UCSD-AML1 (cell line): ENCODE results near the gene PDIA6.
"Not testable (repeated sequence)": the region's sequence is repeated elsewhere in the genome, so short reads cannot be mapped to it uniquely, and the experiment has no call there.

Experiments used
- DNase-seq: peaks from one replicate; lab custom pipeline; 2025; ENCODE audit not compliant: unreplicated experiment; lab: John Stamatoyannopoulos, UW

PDIA6 gene

DNA sequence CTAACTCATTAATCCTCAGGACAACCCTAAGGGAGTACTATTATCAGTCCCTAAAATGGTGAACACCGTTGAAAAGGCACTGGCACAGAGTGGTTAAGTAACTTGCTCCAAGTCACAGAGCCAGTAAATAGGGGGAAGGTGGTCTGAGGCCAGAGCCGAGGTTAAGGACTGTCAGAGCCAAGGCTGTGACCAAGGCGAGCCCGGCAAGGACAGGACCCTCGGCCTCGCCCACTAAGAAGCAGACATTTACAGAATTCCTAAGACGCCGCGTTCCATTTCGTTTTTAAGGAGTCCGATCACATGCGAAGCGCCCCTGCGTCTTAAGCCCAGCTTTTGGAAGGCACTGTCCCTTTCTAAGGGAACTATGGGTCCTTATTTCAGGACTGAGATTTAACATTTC is 1.1 kb downstream of the PDIA6 start:
- no peak for DNase-seq

DNA sequence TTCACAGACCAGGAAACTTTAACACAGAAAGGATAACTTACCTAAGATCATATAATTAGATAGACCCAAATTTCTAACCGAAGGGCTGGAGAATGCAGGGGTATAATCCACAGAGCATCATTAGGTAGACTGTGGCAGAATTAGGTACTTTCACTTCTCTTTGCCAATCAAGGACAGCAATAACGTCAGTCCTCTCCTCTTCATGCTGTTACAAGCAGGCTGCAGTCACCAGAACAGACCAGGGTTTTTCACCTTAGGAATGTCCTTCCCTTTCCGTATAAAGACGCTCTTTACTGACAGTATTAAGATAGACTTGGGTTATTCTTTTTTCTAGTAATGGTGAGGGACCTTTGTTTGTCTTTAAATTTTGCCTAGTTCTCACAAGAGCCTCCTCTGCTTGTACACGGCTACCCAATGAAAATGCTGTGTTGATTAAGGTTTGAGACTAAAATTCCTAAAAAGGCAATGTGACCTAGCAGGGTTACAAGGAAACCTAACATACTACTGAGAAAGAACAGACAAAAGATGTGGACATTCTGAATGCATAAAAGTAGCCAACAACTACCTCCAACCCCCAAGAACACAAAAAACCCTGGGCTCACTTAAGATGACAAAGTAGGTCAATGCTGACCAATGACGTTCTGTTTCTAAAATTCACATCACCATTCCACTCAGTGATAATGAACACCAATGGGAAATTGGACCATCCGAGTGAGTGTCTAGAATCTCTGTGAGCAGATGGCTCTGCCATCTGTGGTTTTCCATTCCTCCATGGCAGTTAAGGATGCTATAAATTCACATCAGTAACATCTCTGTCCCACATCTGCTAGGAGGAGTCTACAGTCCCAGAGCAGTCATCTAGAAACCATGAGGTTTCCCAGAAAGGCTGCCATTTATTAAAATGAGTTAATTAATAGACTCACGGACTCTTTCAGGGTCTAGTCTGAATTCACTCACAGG is 2.1 kb downstream of the PDIA6 start:
- DNase-seq: no peak

GRCh38 chr2:10806543-10806942 is 6.0 kb downstream of the PDIA6 start:
- DNase-seq: no peak

DNA sequence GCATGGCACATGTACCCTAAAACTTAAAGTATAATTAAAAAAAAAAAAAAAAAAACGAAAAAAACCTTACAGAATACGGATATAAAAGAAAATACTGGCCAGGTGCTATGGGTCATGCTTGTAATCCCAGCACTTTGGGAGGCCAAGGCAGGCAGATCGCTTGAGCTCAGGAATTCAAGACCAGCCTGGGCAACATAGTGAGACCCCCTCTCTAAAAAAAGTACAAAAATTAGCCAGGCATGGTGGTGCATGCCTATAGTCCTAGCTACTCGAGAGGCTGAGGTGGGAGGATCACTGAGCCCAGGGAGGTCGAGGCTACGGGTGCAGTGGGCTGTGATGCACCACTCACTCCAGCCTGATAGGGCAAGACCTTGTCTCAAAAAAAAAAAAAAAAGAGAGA is 6.6 kb downstream of the PDIA6 start:
- DNase-seq: not testable (repeated sequence)

DNA sequence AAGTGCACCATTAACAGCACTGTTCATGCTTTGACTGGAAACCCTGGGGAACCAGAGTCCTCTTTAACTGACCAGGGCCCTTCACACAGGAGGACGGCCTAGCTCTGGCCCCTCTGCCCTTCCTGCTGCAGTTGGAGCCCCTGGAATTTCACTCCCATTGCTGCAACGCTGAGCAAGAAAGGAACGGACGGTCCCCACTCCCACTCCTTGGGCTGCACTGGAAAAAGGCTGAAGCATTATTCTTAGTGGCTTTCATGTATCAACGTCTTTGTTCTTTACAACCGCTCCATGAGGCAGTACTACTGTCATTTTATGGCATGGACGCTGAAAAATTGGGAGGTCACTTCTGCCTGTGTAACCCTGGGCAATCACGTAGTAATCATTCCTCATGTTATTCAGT is 9.9 kb downstream of the PDIA6 start:
- DNase-seq: no peak

DNA sequence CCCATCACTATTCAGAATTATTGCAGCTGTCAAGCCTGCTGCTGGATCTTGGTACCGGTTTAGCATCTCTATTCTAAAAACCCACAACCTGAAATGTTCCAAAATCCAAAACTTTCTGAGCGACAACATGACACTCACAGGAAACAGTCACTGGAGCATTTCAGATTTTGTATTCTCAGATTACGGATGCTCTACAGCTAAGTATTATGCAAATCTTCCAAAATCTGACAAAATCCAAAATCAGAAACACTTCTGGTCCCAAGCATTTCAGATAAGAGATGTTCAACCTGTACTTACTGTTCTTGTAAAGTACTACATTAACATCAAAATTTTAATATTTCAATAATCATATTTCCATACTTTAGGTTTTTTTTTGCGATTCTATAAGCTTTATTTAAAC is 12.4 kb downstream of the PDIA6 start:
- no peak for DNase-seq

DNA sequence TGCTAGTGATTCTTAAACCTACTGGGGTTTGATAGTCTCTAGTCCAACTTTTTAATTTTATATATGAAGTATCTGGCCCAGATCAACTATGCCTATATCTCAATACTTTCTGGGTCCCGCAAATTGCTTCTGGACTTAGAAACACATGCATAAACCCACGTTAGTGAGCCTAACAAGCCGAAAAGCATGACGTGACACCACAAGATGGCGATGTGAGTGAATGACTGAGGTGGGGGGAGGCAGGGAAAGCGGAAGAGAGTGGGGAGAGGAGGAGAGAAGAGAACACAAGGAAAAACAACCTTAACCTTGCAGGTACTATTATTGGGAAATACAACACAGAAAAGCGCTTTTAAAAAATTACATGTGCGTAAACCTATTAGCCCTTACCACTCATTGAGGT is 13.8 kb downstream of the PDIA6 start:
- DNase-seq: no peak

DNA sequence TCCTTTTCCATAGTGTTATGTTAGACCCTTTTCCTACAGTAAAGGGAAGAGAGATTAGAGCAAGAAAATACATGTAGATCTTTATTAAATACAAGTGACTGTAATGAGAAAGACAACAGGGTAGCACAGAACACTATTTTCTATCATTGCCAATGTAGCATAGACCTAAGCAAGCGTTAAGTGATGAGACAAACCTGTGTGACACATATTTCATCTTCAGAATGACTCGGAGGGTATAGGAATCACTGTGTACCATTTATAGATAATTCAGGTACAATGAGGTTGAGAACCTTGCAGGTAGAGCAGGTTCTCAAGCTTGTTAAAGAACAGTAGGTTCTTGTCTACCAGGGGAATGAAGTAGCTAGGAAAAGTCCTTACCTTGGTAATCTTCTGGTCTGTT is 15.9 kb downstream of the PDIA6 start:
- DNase-seq: no peak

- no peak for DNase-seq
Measured at GRCh38 chr2:10795508-10796046, 17.0 kb downstream of the PDIA6 start.

GRCh38 chr2:10794876-10795275 is 17.7 kb downstream of the PDIA6 start:
- DNase-seq: no peak

GRCh38 chr2:10793816-10794215 is 18.8 kb downstream of the PDIA6 start:
- no peak for DNase-seq

DNA sequence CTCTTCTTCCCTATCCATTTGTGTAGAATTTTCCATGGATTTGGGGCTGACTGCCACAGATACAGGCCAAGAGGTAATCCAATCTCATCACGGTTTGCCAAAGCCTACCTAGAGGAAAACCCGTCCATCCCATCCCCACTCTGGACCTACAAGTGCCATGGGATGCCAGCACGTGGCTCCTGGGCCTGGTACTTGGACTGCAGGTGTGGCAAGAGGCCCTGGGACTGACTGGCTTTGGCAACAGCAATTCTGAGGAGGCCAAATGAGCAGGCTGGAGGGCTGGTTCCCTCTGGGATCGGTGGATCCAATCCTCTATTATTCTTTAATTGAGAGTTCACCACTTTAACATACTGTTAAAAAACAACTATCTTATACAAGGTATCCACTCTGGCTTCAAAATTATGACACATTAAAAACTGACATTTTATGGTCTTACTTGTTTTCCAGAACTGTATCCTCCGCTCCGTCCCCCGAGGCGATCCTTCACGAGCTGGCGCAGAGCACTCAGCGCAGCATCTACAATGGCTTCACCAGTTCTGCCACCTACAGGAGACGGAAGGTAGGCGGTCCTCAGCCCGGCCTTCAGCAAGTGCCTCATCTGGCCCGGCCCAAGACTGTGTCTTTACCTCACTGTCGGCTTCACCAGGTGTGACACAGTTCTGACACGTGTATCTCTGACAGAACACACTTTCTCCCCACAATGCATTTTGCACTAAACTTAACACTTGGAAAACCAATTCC is 19.8 kb downstream of the PDIA6 start:
- DNase-seq: no peak

DNA sequence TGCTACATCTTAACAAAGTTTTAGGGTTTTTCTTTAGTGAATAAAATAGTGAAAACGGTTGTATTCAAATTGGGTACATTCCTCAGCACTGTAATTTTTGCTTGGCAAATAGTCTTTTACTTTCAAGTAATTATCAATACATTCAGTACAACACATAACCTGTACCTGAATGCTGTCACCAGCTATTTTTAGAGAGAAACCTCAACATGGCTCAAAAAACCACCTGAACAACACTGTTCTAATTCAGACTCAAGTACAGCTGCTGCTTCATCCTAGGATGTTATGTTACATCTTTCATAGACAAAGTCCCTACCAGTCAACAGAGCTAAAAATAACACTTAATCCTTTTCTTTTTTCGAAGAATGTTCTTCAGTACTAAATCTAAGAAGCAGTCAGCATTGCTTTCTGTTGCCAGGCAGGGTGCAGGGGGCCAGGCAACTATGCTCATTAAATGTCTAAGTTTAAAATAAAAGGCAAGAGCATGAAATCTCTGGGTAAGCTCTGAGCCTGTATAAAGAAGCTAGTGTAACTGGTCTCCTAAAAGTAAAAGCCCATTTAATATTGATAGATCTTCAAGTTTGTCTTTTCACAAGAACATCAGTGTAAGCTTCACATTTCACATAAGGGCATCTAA is 20.5 kb downstream of the PDIA6 start:
- DNase-seq: no peak

DNA sequence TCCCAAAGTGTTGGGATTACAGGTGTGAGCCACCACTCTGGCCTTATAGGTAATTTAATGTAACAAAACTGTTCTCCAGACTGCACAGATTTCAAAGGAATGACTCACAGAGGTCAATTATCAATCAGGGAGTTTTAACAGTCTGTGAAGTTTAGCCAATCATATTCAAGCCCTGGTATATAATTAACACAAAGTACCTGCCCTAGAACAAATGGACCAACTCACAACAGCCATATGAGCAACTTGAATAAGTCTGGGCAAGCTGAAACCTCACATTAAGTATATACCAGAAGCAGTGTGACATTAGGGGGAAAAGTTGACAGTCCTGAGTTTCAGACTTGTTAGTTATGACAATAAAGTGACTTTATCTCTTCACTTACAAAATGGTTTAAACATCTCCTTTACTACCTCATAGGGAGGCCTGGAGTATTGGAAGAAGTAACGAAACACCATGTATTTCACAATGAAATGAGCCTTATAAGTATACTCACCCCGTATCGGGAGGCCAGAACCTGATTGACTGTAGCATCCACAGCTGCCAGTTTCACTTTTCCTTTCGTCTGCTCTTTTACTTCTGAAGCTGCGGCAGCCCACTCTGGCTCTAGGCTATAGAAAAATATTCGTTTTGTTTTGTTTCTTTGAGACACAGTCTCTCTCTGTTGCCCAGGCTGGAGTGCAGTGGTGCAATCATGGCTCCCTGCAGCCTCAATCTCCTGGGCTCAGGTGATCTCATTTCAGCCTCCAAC is 22.2 kb downstream of the PDIA6 start:
- no peak for DNase-seq

DNA sequence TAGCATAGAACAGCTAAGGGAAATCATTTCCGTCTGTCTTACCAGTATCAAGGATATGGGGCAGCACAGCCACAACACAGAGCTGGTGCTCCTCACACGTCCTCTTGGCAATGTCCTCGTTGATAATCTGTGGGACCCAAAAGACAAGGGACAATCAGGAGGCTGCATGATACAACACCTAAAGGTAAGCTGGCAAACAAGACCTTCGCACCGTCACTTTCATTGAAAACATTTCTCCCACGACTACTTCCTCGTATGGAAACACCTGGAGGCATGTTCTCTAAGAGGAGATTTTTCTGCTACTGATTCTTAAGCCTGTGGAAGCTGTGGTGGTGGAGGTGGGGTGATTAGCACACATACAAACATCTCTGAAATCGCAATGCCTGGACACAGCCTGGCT is 23.7 kb downstream of the PDIA6 start:
- no peak for DNase-seq

DNA sequence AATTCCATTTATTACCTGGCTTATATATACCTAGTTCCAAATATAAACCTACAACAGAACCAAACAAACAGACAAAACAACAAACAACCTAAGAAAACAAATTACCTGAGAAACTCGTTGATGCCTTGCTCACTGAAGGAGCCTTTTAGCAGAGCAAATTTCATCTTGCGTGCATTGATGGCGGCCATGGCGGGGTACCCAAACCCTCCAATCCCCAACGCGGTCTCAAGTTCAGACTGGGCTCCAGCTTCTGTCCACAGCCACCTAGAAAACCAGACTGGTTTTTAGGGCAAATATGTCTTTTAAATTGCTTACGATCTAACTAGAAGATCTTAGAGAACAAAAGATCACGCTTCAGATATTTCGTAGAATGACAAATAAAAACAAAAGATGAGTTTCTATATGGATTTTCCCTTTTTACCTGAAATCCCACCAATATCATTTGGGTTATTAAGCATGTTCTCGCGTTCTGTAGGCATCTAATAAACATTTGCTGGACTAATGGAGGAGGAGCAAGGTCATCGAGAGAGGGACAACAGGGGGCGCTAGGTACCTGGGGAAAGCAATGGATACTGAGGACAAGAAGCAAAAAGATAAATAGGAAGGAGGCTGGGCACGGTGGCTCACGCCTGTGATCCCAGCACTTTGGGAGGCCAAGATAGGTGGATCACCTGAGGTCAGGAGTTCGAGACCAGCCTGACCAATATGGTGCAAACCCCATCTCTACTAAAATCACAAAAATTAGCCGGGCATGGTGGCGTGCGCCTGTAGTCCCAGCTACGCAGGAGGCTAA is 25.2 kb downstream of the PDIA6 start:
- peak; percentile 23 for DNase-seq

DNA sequence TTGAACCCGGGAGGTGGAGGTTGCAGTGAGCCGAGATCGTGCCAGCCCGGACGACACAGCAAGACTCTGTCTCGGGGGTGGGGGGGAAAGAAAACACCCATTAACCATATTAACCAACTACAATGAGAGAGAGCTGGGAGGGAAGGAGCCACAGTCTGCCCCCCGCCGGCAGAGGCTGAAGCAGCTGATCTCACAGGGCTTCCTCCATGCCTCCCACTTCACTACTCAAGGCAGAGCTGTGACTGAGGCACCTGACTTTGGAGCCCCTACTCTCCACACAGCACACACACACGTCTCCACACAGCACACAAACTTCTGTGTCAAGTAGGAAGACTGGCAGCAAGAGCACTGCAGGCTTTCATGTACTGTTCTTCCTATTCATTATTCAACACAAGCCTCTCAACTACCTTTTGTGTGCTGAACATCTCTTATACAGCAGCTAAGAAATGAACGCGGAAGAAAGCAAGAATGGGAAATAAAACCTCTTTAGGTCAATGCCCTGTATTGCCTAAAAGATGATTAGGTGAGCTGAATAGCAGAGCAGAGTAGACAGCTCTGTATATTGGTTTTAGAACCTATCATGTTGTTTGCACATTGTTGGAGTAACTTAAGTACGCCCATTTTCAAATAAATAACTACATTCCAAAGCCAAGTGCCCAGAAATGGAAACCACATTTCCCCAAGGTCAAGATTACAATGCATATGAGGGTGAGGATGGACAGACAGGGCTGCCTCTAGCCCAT is 26.2 kb downstream of the PDIA6 start:
- no peak for DNase-seq

DNA sequence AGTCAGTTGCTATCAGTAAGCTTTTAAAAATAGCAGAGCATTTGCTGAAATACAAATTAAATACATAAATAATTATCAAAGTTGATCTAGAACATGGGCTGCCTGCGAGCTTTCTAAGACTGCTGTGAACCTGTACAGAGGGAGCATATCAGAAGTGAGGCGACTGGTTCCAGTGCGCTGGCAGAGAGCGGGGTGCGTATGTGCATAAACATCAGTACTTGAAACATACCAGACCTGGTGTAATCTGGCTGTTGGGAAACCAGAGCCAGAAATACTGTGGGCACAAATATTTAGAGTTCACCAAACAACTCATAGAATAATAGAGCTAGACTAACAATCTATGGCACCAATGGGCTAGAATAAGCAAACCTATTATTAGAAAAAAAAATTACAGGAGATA is 27.3 kb downstream of the PDIA6 start:
- DNase-seq: no peak

- no peak for DNase-seq
Measured at GRCh38 chr2:10784719-10785118, 27.9 kb downstream of the PDIA6 start.
